GM12872 (cell line): ENCODE measurements around the gene DDX52.

Experiments
- CTCF ChIP-seq: IDR thresholded peaks from 3 replicates; pipeline ENCODE4 v1.5.1; 2011; ENCODE audit warnings: low read depth, mild to moderate bottlenecking, low read length, moderate library complexity; ENCODE audit not compliant: insufficient read depth

Gene DDX52

GRCh38 chr17:37567538-37567937, 75.7 kb downstream of the DDX52 start:
- no peak for TF ChIP-seq CTCF

- no peak for TF ChIP-seq CTCF
Observed at GRCh38 chr17:37567137-37567536, 76.1 kb downstream of the DDX52 start.

- no peak for TF ChIP-seq CTCF
Observed at GRCh38 chr17:37564252-37564651, 79.0 kb downstream of the DDX52 start.

- no peak for TF ChIP-seq CTCF
Observed at GRCh38 chr17:37562016-37562745, 81.1 kb downstream of the DDX52 start.
